ENCODE data around the gene RGL1. TPM values are rescaled to one million over a fixed set of nuclear protein-coding genes. Genes with fewer than 3 reads are reported as not detected.

RGL1 gene
- total and polyA plus RNA-seq, 2 experiments from 2014 or later = 17.9 to 30.7 TPM

DNA sequence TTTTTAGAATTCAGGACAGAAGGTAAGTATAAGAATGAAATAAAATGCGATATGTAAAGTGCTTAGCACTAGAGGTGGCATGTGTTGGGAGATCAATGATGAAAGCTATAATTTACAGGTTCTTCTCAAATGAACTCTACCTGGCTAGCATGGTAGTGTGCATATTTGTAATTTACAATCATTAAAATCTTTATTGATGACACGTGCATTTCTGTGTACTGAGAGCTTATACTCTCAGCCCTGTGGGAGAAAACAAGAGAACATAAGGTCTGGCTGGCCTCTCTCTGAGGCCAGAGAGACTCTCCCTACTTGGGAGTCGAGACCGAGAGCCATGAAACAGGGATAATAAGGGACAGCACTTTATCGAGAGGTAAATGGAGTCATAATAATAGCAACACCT, 156.2 kb downstream of the RGL1 start:
- WGBS (ENCODE audit: low lambda C conversion rate, missing lambda C conversion rate) = 93% methylated on average over 5 of the region's 5 CpGs
- no peak overlapping the region for H2AFZ ChIP-seq
- no peaks in the 10 kb centered on the region for H3K9me3 ChIP-seq (ENCODE audit: low read depth)
- DNase-seq (ENCODE audit: low spot score) = no peak
- no peaks in the 10 kb centered on the region for H3K36me3 ChIP-seq (replicated peaks; ENCODE audit: insufficient read depth, low read depth)
- no peaks in the 10 kb centered on the region for H3K79me2 ChIP-seq
- no peaks in the 10 kb centered on the region for H3K27me3 ChIP-seq
- H3K4me1 ChIP-seq (ENCODE audit: insufficient read depth) = no peaks in the 10 kb centered on the region
- no peak overlapping the region for H3K27ac ChIP-seq
- no peaks in the 10 kb centered on the region for H3K9me2 ChIP-seq (replicated peaks; ENCODE audit: insufficient read depth)
- H4K20me1 ChIP-seq (ENCODE audit: insufficient read depth, poor library complexity, severe bottlenecking) = no peaks in the 10 kb centered on the region
- H3K4me2 ChIP-seq = no peak overlapping the region
- TF ChIP-seq EZH2 (IDR thresholded peaks at IDR 0.05; ENCODE audit: borderline replicate concordance) = no peak
- no peak for TF ChIP-seq EZH2phosphoT487 (IDR thresholded peaks at IDR 0.05; ENCODE audit: low read depth, severe bottlenecking, unreplicated experiment)
- no peak for TF ChIP-seq CTCF (IDR thresholded peaks at IDR 0.05; ENCODE audit: poor library complexity)
- H3K4me3 ChIP-seq = no peak overlapping the region

DNA sequence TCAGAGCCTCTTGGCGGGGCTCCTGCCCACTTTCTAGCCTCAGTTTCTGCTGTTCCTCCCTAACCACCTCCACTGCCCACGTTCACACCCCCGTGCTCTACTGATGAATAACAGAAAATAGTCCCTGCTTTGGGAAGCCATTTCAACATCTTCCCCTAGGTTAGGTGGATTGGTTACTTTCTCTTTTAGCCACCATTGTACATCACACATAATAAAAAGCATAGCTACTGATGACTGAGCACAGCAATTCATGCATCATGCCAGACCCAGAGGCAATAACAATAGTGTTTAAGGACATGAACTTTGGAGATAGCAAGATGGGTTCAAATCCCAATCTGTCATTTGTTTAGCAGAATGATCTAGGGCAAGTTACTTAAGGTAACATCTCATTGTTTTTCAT, 158.0 kb downstream of the RGL1 start:
- WGBS (ENCODE audit: low lambda C conversion rate, missing lambda C conversion rate) = 93% methylated on average over 3 of the region's 3 CpGs
- TF ChIP-seq EZH2 (IDR thresholded peaks at IDR 0.05; ENCODE audit: borderline replicate concordance) (no peak), EZH2phosphoT487 (IDR thresholded peaks at IDR 0.05; ENCODE audit: low read depth, severe bottlenecking, unreplicated experiment) (no peak), CTCF (IDR thresholded peaks at IDR 0.05; ENCODE audit: poor library complexity) (no peak)

GRCh38 chr1:183965726-183966125, 160.8 kb downstream of the RGL1 start:
- H3K4me2 ChIP-seq = no peak overlapping the region
- 74% methylated on average over 1 of the region's 1 CpG for whole genome bisulfite sequencing (ENCODE audit: low lambda C conversion rate, missing lambda C conversion rate)
- H3K27me3 ChIP-seq = no peaks in the 10 kb centered on the region
- H4K20me1 ChIP-seq (ENCODE audit: insufficient read depth, poor library complexity, severe bottlenecking) = no peaks in the 10 kb centered on the region
- H3K9me3 ChIP-seq (ENCODE audit: low read depth) = no peaks in the 10 kb centered on the region
- no peaks in the 10 kb centered on the region for H3K79me2 ChIP-seq
- no peak overlapping the region for H3K4me3 ChIP-seq
- H3K4me1 ChIP-seq (ENCODE audit: insufficient read depth) = no peaks in the 10 kb centered on the region
- TF ChIP-seq CTCF (IDR thresholded peaks at IDR 0.05; ENCODE audit: poor library complexity) (no peak), EZH2phosphoT487 (IDR thresholded peaks at IDR 0.05; ENCODE audit: low read depth, severe bottlenecking, unreplicated experiment) (no peak), EZH2 (IDR thresholded peaks at IDR 0.05; ENCODE audit: borderline replicate concordance) (no peak)
- no peaks in the 10 kb centered on the region for H3K9me2 ChIP-seq (replicated peaks; ENCODE audit: insufficient read depth)
- no peak overlapping the region for H2AFZ ChIP-seq
- H3K27ac ChIP-seq = no peak overlapping the region
- H3K36me3 ChIP-seq (replicated peaks; ENCODE audit: insufficient read depth, low read depth) = no peaks in the 10 kb centered on the region
- DNase-seq (ENCODE audit: low spot score) = no peak

More for the DNA sequence above, 158.0 kb downstream of the RGL1 start:
- no peaks in the 10 kb centered on the region for H3K79me2 ChIP-seq
- H2AFZ ChIP-seq = no peak overlapping the region
- H3K27me3 ChIP-seq = no peaks in the 10 kb centered on the region
- no peak for DNase-seq (ENCODE audit: low spot score)
- no peak overlapping the region for H3K4me3 ChIP-seq
- H3K27ac ChIP-seq = no peak overlapping the region
- no peaks in the 10 kb centered on the region for H3K4me1 ChIP-seq (ENCODE audit: insufficient read depth)
- H3K36me3 ChIP-seq (replicated peaks; ENCODE audit: insufficient read depth, low read depth) = no peaks in the 10 kb centered on the region
- no peaks in the 10 kb centered on the region for H3K9me2 ChIP-seq (replicated peaks; ENCODE audit: insufficient read depth)
- no peaks in the 10 kb centered on the region for H3K9me3 ChIP-seq (ENCODE audit: low read depth)
- H4K20me1 ChIP-seq (ENCODE audit: insufficient read depth, poor library complexity, severe bottlenecking) = no peaks in the 10 kb centered on the region
- no peak overlapping the region for H3K4me2 ChIP-seq

DNA sequence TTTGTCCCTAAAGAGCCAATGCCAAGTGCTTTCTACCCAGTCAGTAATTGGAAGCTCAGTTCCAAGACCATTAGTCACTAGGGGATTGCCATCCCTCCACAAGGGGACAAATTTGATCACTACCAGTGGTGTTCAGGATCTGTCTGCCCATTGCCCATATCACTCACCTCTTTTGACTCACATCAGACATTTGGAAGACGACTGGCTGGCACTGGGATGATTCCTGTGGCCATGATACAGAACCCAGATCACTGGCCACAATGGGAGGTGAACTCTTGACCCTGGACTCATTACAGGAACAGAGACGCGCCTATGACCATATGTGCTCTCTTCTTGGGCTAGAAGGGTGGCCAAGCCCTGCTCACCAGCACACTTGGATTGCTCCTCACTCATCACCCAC, 161.6 kb downstream of the RGL1 start:
- Histone ChIP-seq H3K4me1 (ENCODE audit: insufficient read depth) (no peaks in the 10 kb centered on the region), H3K36me3 (replicated peaks; ENCODE audit: insufficient read depth, low read depth) (no peaks in the 10 kb centered on the region), H3K27ac (no peak overlapping the region), H3K9me2 (replicated peaks; ENCODE audit: insufficient read depth) (no peaks in the 10 kb centered on the region), H4K20me1 (ENCODE audit: insufficient read depth, poor library complexity, severe bottlenecking) (no peaks in the 10 kb centered on the region), H3K9me3 (ENCODE audit: low read depth) (no peaks in the 10 kb centered on the region), H3K4me2 (no peak overlapping the region), H3K4me3 (no peak overlapping the region), H3K27me3 (no peaks in the 10 kb centered on the region), H3K79me2 (no peaks in the 10 kb centered on the region), H2AFZ (no peak overlapping the region)
- TF ChIP-seq EZH2 (IDR thresholded peaks at IDR 0.05; ENCODE audit: borderline replicate concordance) = no peak
- no peak for TF ChIP-seq CTCF (IDR thresholded peaks at IDR 0.05; ENCODE audit: poor library complexity)
- TF ChIP-seq EZH2phosphoT487 (IDR thresholded peaks at IDR 0.05; ENCODE audit: low read depth, severe bottlenecking, unreplicated experiment) = no peak
- DNase-seq (ENCODE audit: low spot score) = no peak
- WGBS (ENCODE audit: low lambda C conversion rate, missing lambda C conversion rate) = 87% methylated on average over 3 of the region's 3 CpGs
